Common myeloid progenitor, CD34-positive (primary cell): Measurements from ENCODE around the gene CATSPERZ.
"Not testable (repeated sequence)": the region's sequence is repeated elsewhere in the genome, so short reads cannot be mapped to it uniquely, and the experiment has no call there.

Experiments
- CTCF ChIA-PET: fragments of 350-600 bp; sonication (Branson Sonifier 250); formaldehyde crosslinking; loops from one replicate; lab custom pipeline; 2021; ENCODE audit warnings: antibody characterized with exemption; lab: Charles Lee
- POLR2A ChIA-PET: fragments of 350-600 bp; sonication (Branson Sonifier 250); formaldehyde crosslinking; loops from one replicate; lab custom pipeline; 2021; ENCODE audit warnings: antibody characterized with exemption; lab: Charles Lee
- DNase-seq, 3 donors: peaks; one replicate each; pipeline versions ENCODE4 v3.0.0 to v3.0.0-alpha.2; 2013
- H3K27ac ChIP-seq, 2 experiments: 1 replicate in 1 of 2; 2 replicates in 1 of 2; pipeline ENCODE4 v1.7.0; 2013; ENCODE audit warnings: inconsistent platforms in 2 of 2, low read length in 2 of 2, mild to moderate bottlenecking in 2 of 2, low read depth in 1 of 2, moderate library complexity in 1 of 2; ENCODE audit not compliant: severe bottlenecking in 2 of 2, insufficient read depth in 1 of 2, poor library complexity in 1 of 2
- H3K27me3 ChIP-seq, 5 experiments: replicated peaks in 2 of 5; 1 replicate in 3 of 5; 2 replicates in 2 of 5; pipeline versions ENCODE4 v1.6.1 to v1.7.0; 2013; ENCODE audit warnings: low read length in 4 of 5, mild to moderate bottlenecking in 2 of 5, moderate library complexity in 2 of 5, inconsistent platforms in 1 of 5; ENCODE audit not compliant: insufficient read depth in 5 of 5, control insufficient read depth in 4 of 5
- H3K36me3 ChIP-seq, 4 experiments: 1 replicate in 2 of 4; 2 replicates in 2 of 4; pipeline versions ENCODE4 v1.6.1 to v1.7.0; 2013; ENCODE audit warnings: low read length in 3 of 4, control low read depth in 1 of 4, mild to moderate bottlenecking in 1 of 4; ENCODE audit not compliant: control insufficient read depth in 4 of 4, insufficient read depth in 4 of 4
- H3K4me1 ChIP-seq, 4 experiments: 1 replicate in 3 of 4; 2 replicates in 1 of 4; pipeline versions ENCODE4 v1.6.1 to v1.7.1; 2013; ENCODE audit warnings: low read length in 3 of 4, mild to moderate bottlenecking in 3 of 4, control low read depth in 1 of 4, inconsistent platforms in 1 of 4, moderate library complexity in 1 of 4; ENCODE audit not compliant: control insufficient read depth in 4 of 4, insufficient read depth in 4 of 4; ENCODE audit errors: control extremely low read depth in 1 of 4
- H3K4me3 ChIP-seq, 7 experiments: 1 replicate in 4 of 7; 2 replicates in 3 of 7; pipeline versions ENCODE4 v1.5.1 to v1.7.0; 2013; ENCODE audit warnings: mild to moderate bottlenecking in 7 of 7, low read length in 6 of 7, moderate library complexity in 6 of 7, inconsistent platforms in 2 of 7, low read depth in 2 of 7, control low read depth in 1 of 7; ENCODE audit not compliant: insufficient read depth in 4 of 7, control insufficient read depth in 1 of 7; ENCODE audit errors: extremely low read depth in 1 of 7
- H3K9me3 ChIP-seq, 5 experiments: 1 replicate in 4 of 5; 2 replicates in 1 of 5; pipeline versions ENCODE4 v1.6.1 to v1.7.1; 2013; ENCODE audit warnings: low read length in 4 of 5, mild to moderate bottlenecking in 2 of 5, inconsistent platforms in 1 of 5, low read depth in 1 of 5, moderate library complexity in 1 of 5; ENCODE audit not compliant: control insufficient read depth in 4 of 5, insufficient read depth in 2 of 5; ENCODE audit errors: control extremely low read depth in 1 of 5
- WGBS: methylation state at CpG from one replicate; pipeline ENCODE4 v1.1.5; 2013; ENCODE audit not compliant: insufficient coverage; 5-methylcytosine and 5-hydroxymethylcytosine counted together

CATSPERZ gene

DNA sequence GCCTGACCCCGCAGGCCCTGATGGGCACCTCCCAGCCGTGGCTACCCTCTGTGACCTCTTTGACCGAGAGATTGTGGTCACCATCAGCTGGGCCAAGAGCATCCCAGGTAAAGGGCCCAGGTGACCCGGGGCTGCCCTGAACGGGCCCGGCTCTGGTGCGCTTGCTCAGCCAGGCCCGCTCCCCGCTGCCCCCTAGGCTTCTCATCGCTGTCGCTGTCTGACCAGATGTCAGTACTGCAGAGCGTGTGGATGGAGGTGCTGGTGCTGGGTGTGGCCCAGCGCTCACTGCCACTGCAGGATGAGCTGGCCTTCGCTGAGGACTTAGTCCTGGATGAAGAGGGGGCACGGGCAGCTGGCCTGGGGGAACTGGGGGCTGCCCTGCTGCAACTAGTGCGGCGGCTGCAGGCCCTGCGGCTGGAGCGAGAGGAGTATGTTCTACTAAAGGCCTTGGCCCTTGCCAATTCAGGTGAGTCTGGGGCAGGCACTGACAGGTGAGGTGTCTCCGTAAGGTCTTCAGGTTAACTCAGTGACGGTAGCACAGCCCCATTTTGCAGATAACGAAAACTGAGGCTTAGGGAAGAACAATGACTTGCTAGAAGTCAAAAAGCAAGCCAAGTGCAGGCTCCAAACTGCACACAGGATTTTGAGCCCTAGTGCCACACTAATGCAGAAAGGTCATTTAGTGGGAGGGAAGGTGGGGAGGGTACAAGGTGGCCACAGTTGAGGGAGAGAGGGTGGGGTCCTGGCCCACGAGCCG is 14.8 kb downstream of the CATSPERZ start:
- Histone ChIP-seq H3K27me3 (no peaks in the 10 kb centered on the region), H3K4me1 (peaks cover 0 to 28% (median 27%) of the 10 kb centered on the region in 4 experiments), H3K9me3 (no peaks in the 10 kb centered on the region), H3K4me3 (no peak overlapping the region), H3K27ac (no peak overlapping the region), H3K36me3 (peaks cover 13 to 46% (median 19%) of the 10 kb centered on the region in 4 experiments)
- POLR2A ChIA-PET: no interaction called here
- over 99% methylated on average over 22 of the region's 24 CpGs for WGBS
- no peak for DNase-seq
- CTCF ChIA-PET: interaction anchor here (0.9 to 8.7 kb wide), 3 partner anchors 17 to 40 kb away, joined by 3 to 133 read pairs (median 52); no protein-coding TSS in a partner anchor

DNA sequence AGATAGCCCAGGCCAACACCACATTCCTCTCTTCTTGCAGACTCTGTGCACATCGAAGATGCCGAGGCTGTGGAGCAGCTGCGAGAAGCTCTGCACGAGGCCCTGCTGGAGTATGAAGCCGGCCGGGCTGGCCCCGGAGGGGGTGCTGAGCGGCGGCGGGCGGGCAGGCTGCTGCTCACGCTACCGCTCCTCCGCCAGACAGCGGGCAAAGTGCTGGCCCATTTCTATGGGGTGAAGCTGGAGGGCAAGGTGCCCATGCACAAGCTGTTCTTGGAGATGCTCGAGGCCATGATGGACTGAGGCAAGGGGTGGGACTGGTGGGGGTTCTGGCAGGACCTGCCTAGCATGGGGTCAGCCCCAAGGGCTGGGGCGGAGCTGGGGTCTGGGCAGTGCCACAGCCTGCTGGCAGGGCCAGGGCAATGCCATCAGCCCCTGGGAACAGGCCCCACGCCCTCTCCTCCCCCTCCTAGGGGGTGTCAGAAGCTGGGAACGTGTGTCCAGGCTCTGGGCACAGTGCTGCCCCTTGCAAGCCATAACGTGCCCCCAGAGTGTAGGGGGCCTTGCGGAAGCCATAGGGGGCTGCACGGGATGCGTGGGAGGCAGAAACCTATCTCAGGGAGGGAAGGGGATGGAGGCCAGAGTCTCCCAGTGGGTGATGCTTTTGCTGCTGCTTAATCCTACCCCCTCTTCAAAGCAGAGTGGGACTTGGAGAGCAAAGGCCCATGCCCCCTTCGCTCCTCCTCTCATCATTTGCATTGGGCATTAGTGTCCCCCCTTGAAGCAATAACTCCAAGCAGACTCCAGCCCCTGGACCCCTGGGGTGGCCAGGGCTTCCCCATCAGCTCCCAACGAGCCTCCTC is 15.7 kb downstream of the CATSPERZ start:
- CTCF ChIA-PET: interaction anchor here (0.7 to 8.7 kb wide), 11 partner anchors 9 to 338 kb away, joined by 3 to 133 read pairs (median 4); partner anchors contain the start of genes BAD, FERMT3 and RPS6KA4
- WGBS: 91% methylated on average over 14 of the region's 25 CpGs
- H3K4me1 ChIP-seq: peaks cover 0 to 28% (median 27%) of the 10 kb centered on the region in 4 experiments
- H3K4me3 ChIP-seq: peak overlapping the region in 1 of 7 experiments; percentile 91
- POLR2A ChIA-PET: interaction anchor here (2.1 kb wide), 1 partner anchor 44 kb away, joined by 6 read pairs; the partner anchor contains the start of gene RPS6KA4
- DNase-seq, H3K9me3 ChIP-seq, H3K27me3 ChIP-seq: not testable (repeated sequence)
- peak overlapping the region in 1 of 2 experiments; percentile 95 for H3K27ac ChIP-seq
- H3K36me3 ChIP-seq: peaks cover 13 to 51% (median 23%) of the 10 kb centered on the region in 4 experiments

DNA sequence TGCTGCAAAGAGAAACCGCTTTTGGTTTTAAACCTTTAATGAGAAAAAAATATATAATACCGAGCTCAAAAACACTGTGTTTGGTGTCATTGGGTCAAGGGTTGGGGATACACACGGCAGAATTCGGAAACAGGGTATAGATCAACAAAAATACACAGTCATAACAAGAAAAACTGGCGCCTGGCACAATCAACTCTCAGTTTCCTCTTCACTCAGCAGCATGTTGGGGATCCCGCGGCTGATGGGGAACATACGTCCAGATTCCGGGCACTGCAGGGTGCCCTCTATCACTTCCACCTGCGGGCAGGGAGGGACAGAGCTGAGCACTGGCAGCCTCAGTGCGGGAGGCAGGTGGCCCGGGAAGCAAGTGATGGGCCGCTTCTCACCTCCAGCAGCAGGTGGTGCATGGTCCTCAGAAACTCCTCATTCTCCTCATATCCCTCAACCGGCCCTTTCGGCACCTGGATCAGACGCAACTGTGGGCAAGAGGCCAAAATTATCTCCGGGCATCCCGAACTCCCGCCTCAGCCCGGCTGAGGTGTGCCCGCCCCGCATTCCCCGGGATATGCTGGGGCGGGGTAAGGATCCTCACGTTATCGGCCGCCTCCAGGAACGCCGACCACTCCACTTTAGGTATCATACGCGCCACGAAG is 16.6 kb downstream of the CATSPERZ start:
- no peaks in the 10 kb centered on the region for H3K9me3 ChIP-seq
- H3K36me3 ChIP-seq: peaks cover 17 to 54% (median 25%) of the 10 kb centered on the region in 4 experiments
- POLR2A ChIA-PET: interaction anchor here (0.9 to 2.3 kb wide), 9 partner anchors 12 to 109 kb away, joined by 3 to 18 read pairs (median 6); partner anchors contain the start of genes CCDC88B, ESRRA, FKBP2 and RPS6KA4
- H3K4me3 ChIP-seq: peak overlapping the region; percentile 64 to 91 (median 86)
- peaks cover 0 to 28% (median 27%) of the 10 kb centered on the region in 4 experiments for H3K4me1 ChIP-seq
- CTCF ChIA-PET: interaction anchor here (0.7 to 8.7 kb wide), 18 partner anchors 9 to 337 kb away, joined by 3 to 133 read pairs (median 4); partner anchors contain the start of genes BAD, FERMT3 and RPS6KA4
- H3K27me3 ChIP-seq: no peaks in the 10 kb centered on the region
- WGBS: 6% methylated on average over 29 of the region's 32 CpGs
- peak overlapping the region; percentile 87 to 95 for H3K27ac ChIP-seq
- DNase-seq: peak in 2 of 3 donors; percentile 48 to 65

DNA sequence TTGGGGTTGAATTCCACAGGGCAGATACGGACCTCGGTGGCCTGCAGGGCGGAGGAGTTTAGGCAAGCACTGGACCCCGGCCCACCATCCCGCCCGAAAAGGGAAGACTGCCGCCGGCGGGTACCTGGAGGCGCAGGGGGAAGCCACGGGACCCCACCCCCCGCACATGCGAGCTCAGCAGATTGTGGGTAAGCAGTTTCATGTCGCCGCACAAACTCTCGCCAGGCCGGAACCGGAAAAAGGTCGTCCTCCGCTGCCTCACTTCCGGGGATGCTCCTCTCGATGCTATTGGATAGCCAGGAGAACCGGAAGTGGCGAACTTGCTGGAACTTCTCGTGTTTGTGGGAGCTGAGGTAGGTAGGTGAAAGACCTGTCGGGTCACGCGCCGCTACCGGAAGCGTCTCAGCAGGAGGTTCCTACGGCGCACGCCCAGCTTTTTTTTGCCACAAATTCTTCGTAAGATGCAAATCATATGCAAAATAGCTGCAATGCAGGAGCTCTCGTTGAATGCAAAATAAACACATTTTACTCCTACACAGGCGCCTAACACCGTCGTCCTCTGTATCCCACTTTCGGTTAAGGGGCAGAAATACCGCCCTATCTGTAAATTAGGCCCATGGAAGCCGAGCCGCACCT is 17.3 kb downstream of the CATSPERZ start, which contains the start of gene TRMT112:
TSS of gene TRMT112 (minus strand) at position 235 of the 636 bp plus-strand sequence. CDS start at position 202, 33 bp downstream.
- ChIA-PET POLR2A (interaction anchor here (0.6 to 2.3 kb wide), 14 partner anchors 10 to 110 kb away, joined by 3 to 18 read pairs (median 5); partner anchors contain the start of genes CCDC88B, ESRRA, FKBP2 and RPS6KA4), CTCF (interaction anchor here (0.6 to 8.7 kb wide), 26 partner anchors 10 to 726 kb away, joined by 3 to 133 read pairs (median 4); partner anchors contain the start of genes BAD, FERMT3 and RPS6KA4)
- no peaks in the 10 kb centered on the region for H3K9me3 ChIP-seq
- under 1% methylated on average over 39 of the region's 43 CpGs for WGBS
- peak within 1 kb of the TSS; percentile 87 to 95 for H3K27ac ChIP-seq
- H3K4me3 ChIP-seq: peak within 1 kb of the TSS; percentile 64 to 91 (median 86)
- DNase-seq: peak; percentile 97 to 98 (median 97)
- H3K27me3 ChIP-seq: no peaks in the 10 kb centered on the region
- H3K36me3 ChIP-seq: peaks cover 19 to 57% (median 28%) of the 10 kb centered on the region in 4 experiments
- peaks cover 0 to 28% (median 27%) of the 10 kb centered on the region in 4 experiments for H3K4me1 ChIP-seq

DNA sequence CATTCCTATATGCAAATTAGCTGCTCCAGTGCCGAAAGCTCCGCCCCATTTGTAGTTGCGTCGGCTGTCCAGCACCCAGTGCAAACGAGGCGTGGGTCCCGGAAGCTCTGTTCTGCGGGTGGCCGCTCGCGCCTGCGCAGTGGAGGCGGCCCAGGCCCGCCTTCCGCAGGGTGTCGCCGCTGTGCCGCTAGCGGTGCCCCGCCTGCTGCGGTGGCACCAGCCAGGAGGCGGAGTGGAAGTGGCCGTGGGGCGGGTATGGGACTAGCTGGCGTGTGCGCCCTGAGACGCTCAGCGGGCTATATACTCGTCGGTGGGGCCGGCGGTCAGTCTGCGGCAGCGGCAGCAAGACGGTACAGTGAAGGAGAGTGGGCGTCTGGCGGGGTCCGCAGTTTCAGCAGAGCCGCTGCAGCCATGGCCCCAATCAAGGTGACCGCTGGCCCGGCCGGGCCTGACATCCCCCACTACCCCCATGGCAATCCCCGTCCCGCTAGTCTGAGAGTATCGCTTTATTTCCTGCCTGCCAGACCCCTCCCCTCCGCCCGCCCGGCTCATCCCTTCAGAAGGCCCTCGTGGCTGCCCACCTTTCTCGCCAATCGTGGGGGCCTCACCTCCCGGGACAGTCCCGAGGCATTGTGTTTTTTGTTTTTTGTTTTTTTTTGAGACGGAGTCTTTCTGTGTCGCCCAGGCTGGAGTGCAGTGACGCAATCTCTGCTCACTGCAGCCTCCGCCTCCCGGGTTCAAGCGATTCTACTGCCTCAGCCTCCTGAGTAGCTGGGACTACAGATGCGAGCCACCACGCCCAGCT is 18.0 kb downstream of the CATSPERZ start, which contains the start of gene PRDX5:
TSS of gene PRDX5 (plus strand) at position 161 of the 805 bp plus-strand sequence. CDS start at position 256, 95 bp downstream.
- Histone ChIP-seq H3K27me3 (no peaks in the 10 kb centered on the region), H3K36me3 (peaks cover 18 to 53% (median 31%) of the 10 kb centered on the region in 4 experiments), H3K27ac (peak within 1 kb of the TSS; percentile 87 to 95), H3K4me1 (peaks cover 0 to 30% (median 27%) of the 10 kb centered on the region in 4 experiments), H3K9me3 (no peaks in the 10 kb centered on the region), H3K4me3 (peak within 1 kb of the TSS; percentile 64 to 91 (median 86))
- ChIA-PET CTCF (interaction anchor here (0.6 to 8.7 kb wide), 26 partner anchors 9 to 726 kb away, joined by 3 to 133 read pairs (median 4); partner anchors contain the start of genes BAD, FERMT3 and RPS6KA4), POLR2A (interaction anchor here (0.6 to 2.3 kb wide), 14 partner anchors 9 to 111 kb away, joined by 3 to 18 read pairs (median 5); partner anchors contain the start of genes CCDC88B, ESRRA, FKBP2 and RPS6KA4)
- DNase-seq: peak; percentile 95 to 98 (median 98)
- under 1% methylated on average over 53 of the region's 61 CpGs for WGBS
